Breast epithelium (tissue), 4 donors: ENCODE data around the gene FTCD. TPM values are rescaled to one million over a fixed set of nuclear protein-coding genes. Genes with fewer than 3 reads are reported as not detected.

Experiments
- DNase-seq, 2 donors: peaks; one replicate each; pipeline ENCODE4 v3.0.0-alpha.2; 2019; ENCODE audit warnings: low spot score in 2 of 2
- H3K27ac ChIP-seq, 2 donors: fragments of 200-600 bp; sonication (generic) in 1 of 2; one replicate each; pipeline ENCODE4 v1.5.1; 2016 to 2019; ENCODE audit warnings: mild to moderate bottlenecking in 1 of 2
- H3K27me3 ChIP-seq, 2 donors: fragments of 200-600 bp; sonication (generic) in 1 of 2; one replicate each; pipeline versions ENCODE4 v1.5.1 to v1.6.0; 2017 to 2019; ENCODE audit warnings: control low read depth in 1 of 2, mild to moderate bottlenecking in 1 of 2
- H3K36me3 ChIP-seq: fragments of 200-600 bp; one replicate; pipeline ENCODE4 v1.5.1; 2019
- H3K4me1 ChIP-seq, 2 donors: fragments of 200-600 bp; sonication (generic); one replicate each; pipeline ENCODE4 v1.5.1; 2016 to 2019; ENCODE audit warnings: control low read depth in 1 of 2
- H3K4me3 ChIP-seq, 3 donors: fragments of 200-600 bp; sonication (generic); 1 replicate in 2 of 3; 2 replicates in 1 of 3; pipeline ENCODE4 v1.5.1; 2016 to 2019; ENCODE audit warnings: mild to moderate bottlenecking in 3 of 3, moderate library complexity in 2 of 3
- H3K9me3 ChIP-seq, 2 donors: fragments of 200-600 bp; sonication (generic) in 1 of 2; one replicate each; pipeline ENCODE4 v1.5.1; 2016 to 2019; ENCODE audit warnings: control low read depth in 1 of 2
- POLR2A ChIP-seq: fragments of 450-650 bp; IDR thresholded peaks from one replicate; pipeline ENCODE4 v1.6.1; 2016; ENCODE audit warnings: antibody characterized with exemption, mild to moderate bottlenecking, moderate library complexity
- POLR2AphosphoS5 ChIP-seq, 3 donors: sonication (generic); formaldehyde crosslinking; IDR thresholded peaks; one replicate each; pipeline ENCODE4 v1.6.1; 2017; ENCODE audit warnings: antibody characterized with exemption in 3 of 3
- intact Hi-C: fragments of 100-400 bp; cut with DNase I; formaldehyde crosslinking; loops from one replicate; pipeline ENCODE4 v1.15.1; 2023; ENCODE audit warnings: low total_unique reads
- total RNA-seq, 3 donors: library from RNA; depleted of rRNA; stranded (reverse); fragments of >200 nt; gene quantifications; one replicate each; pipeline ENCODE4 v1.1.0, GENCODE V29; 2016
- TF ChIP-seq, protein P1 (sequence below), 3 donors: fragments of 450-650 bp; IDR thresholded peaks; one replicate each; pipeline ENCODE4 v1.5.1; 2016 to 2017; ENCODE audit warnings: antibody characterized with exemption in 3 of 3, mild to moderate bottlenecking in 3 of 3, moderate library complexity in 3 of 3

The FTCD gene
- total RNA-seq, 3 donors from 2014 or later: 0.59 TPM; not detected in 2

DNA sequence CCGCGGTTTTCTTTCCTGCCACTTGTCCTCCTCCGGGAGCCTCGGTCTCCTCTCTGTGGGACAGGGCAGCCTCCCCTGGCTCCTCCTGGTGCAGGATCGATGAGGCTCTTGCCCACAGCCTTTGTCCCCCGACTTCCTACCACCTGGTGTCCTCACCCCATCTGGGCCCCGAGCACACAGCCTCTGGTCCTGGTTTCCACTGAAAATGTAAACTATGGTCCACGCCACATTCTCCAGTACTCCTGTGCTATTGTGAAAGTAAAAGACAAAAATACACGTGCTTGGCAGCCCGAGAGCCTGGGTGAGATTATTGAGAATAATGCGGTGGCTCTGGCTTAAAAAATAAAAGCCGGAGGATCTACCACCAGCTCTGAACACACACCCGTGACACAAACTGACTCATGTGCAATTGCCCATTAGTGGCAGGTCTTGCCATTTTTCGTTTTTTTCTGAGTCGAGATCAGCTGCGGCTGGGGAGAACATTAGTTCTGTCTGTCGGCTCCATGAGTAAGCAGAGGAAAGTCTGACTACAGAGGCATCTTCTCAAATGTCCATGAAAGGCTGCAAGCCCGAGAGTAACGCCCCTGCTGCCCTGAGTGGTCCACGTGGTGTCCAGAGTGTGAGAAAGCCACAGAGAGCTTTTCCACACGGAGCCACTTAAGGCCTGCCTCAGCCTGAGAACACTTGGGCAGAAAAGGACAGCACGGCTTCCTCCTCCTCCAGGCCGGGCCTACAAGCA lies 63.2 kb downstream of the FTCD start:
- peak in 1 of 2 donors; percentile 40 for DNase-seq
- Histone ChIP-seq H3K9me3 (no peaks in the 10 kb centered on the region), H3K27ac (peak overlapping the region; percentile 80 to 93), H3K27me3 (no peaks in the 10 kb centered on the region), H3K4me3 (peak overlapping the region in 1 of 3 donors; percentile 47), H3K36me3 (no peaks in the 10 kb centered on the region), H3K4me1 (no peaks in the 10 kb centered on the region)
- intact Hi-C loops: loop anchor here (5.0 to 10.0 kb wide), 2 partner anchors 97 to 805 kb away; partner anchors contain the start of gene POFUT2
- TF ChIP-seq, protein P1, sequence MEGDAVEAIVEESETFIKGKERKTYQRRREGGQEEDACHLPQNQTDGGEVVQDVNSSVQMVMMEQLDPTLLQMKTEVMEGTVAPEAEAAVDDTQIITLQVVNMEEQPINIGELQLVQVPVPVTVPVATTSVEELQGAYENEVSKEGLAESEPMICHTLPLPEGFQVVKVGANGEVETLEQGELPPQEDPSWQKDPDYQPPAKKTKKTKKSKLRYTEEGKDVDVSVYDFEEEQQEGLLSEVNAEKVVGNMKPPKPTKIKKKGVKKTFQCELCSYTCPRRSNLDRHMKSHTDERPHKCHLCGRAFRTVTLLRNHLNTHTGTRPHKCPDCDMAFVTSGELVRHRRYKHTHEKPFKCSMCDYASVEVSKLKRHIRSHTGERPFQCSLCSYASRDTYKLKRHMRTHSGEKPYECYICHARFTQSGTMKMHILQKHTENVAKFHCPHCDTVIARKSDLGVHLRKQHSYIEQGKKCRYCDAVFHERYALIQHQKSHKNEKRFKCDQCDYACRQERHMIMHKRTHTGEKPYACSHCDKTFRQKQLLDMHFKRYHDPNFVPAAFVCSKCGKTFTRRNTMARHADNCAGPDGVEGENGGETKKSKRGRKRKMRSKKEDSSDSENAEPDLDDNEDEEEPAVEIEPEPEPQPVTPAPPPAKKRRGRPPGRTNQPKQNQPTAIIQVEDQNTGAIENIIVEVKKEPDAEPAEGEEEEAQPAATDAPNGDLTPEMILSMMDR (IDR thresholded peaks at IDR 0.05): no peak
- peak; percentile 48 to 54 (median 49) for TF ChIP-seq POLR2AphosphoS5 (IDR thresholded peaks at IDR 0.05)

DNA sequence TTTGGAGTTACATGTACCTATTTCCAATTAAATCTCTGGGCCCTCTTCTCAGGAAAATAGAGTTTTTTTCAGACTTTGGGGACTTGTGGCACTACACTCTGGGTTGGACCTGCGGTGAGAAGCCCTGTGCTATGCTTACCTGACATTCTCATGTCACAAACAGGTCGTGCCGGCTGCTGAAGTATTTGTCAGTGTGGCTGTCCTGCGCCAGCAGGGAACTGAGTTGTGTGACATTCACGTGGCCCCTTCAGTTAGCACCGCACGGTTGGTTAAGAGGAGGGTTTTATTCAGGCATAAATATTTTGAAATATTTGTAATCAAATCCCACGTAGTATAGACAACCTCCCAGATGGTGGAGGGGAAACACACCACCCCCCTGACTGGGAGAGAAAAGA lies 63.8 kb downstream of the FTCD start:
- DNase-seq: peak in 1 of 2 donors; percentile 15
- Histone ChIP-seq H3K9me3 (no peaks in the 10 kb centered on the region), H3K4me1 (no peaks in the 10 kb centered on the region), H3K27ac (peak overlapping the region; percentile 80 to 93), H3K27me3 (no peaks in the 10 kb centered on the region), H3K4me3 (peak overlapping the region in 1 of 3 donors; percentile 47), H3K36me3 (no peaks in the 10 kb centered on the region)
- intact Hi-C loops: loop anchor here (5.0 to 10.0 kb wide), 2 partner anchors 97 to 804 kb away; partner anchors contain the start of gene POFUT2
- TF ChIP-seq, protein P1 (IDR thresholded peaks at IDR 0.05): no peak
- TF ChIP-seq POLR2AphosphoS5 (IDR thresholded peaks at IDR 0.05): no peak

DNA sequence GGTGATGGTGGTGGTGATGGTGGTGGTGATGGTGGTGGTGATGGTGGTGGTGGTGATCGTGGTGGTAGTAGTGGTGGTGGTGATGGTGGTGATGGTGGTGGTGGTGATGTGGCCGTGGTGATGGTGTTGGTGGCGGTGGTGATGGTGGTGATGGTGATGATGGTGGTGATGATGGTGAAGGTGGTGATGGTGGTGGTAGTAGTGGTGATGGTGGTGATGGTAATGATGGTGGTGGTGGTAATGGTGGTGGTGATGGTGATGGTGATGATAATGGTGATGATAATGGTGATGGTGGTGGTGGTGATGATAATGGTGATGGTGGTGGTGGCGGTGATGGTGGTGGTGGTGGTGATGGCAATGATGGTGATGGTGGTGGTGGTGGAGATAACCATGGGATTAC lies 64.3 kb downstream of the FTCD start:
- DNase-seq: peak in 1 of 2 donors; percentile 11
- Histone ChIP-seq H3K4me1 (no peaks in the 10 kb centered on the region), H3K4me3 (no peak overlapping the region), H3K27me3 (no peaks in the 10 kb centered on the region), H3K9me3 (no peaks in the 10 kb centered on the region), H3K27ac (peak overlapping the region in 1 of 2 donors; percentile 93), H3K36me3 (no peaks in the 10 kb centered on the region)
- TF ChIP-seq, protein P1 (IDR thresholded peaks at IDR 0.05): no peak
- TF ChIP-seq POLR2AphosphoS5 (IDR thresholded peaks at IDR 0.05) (no peak), POLR2A (no peak)
- intact Hi-C loops: loop anchor here (5.0 to 10.0 kb wide), 2 partner anchors 96 to 804 kb away; partner anchors contain the start of gene POFUT2

DNA sequence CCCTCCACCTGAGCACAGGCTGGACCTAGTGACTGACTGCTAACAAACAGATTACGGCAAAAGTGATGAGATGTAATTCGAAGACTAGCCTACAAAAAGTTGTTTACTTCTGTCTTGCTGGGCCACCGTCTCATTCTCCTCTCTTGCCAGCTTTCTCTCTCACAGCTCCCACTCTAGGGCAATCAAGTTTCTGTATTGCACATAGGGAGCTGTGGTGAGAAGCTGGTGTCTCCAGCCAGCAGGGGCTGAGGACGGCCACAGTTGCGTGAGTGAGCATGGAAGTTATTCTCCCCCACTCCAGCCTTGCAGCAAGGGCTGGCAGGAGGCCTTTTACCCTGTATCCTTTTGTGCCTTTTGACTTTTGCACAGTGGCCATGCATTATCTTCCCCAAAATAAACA lies 66.1 kb downstream of the FTCD start:
- Histone ChIP-seq H3K4me3 (no peak overlapping the region), H3K9me3 (no peaks in the 10 kb centered on the region), H3K4me1 (peaks cover 0 to 4% of the 10 kb centered on the region in 2 donors), H3K27me3 (no peaks in the 10 kb centered on the region), H3K27ac (no peak overlapping the region), H3K36me3 (no peaks in the 10 kb centered on the region)
- DNase-seq: peak in 1 of 2 donors; percentile 9
- no peak for TF ChIP-seq POLR2AphosphoS5 (IDR thresholded peaks at IDR 0.05)
- TF ChIP-seq, protein P1 (IDR thresholded peaks at IDR 0.05): no peak
- no peak for TF ChIP-seq POLR2A
- intact Hi-C loops: no loop called here

DNA sequence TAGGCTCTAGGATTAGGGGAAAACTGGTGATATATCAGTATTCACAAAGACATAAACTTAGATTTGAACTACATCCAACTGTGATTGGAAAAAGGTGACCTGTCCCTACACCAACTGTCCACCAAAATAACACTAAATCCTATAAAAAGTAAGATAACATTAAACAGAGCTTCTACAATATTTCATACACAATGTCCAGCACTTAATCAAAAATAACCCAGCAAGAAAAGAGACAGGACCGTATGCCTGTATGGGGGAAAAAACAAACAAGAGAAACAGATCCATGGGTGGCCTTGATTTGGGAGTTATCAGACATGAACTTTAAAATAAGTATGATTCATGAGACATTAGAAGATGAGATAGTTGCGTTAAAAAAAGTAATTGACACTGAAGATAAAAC lies 67.2 kb downstream of the FTCD start:
- no peak overlapping the region for H3K4me3 ChIP-seq
- TF ChIP-seq, protein P1 (IDR thresholded peaks at IDR 0.05): no peak
- TF ChIP-seq POLR2AphosphoS5 (IDR thresholded peaks at IDR 0.05) (no peak), POLR2A (no peak)
- no peak for DNase-seq
- no peak overlapping the region for H3K27ac ChIP-seq
- peaks cover 0 to 11% of the 10 kb centered on the region in 2 donors for H3K4me1 ChIP-seq
- no peaks in the 10 kb centered on the region for H3K27me3 ChIP-seq
- H3K9me3 ChIP-seq: no peaks in the 10 kb centered on the region
- intact Hi-C loops: no loop called here
- no peaks in the 10 kb centered on the region for H3K36me3 ChIP-seq
